ENCODE data around the gene POU2F2.

- TF ChIP-seq EZH2 (IDR thresholded peaks at IDR 0.05) (no peak), POLR2AphosphoS5 (IDR thresholded peaks at IDR 0.05; ENCODE audit: borderline replicate concordance, low read depth, low read length) (no peak)
Measured at GRCh38 chr19:42102877-42103276, 29.4 kb downstream of the POU2F2 start.
